SK-N-SH (cell line): Measurements from ENCODE around the gene ENOX1. TPM values are rescaled to one million over a fixed set of nuclear protein-coding genes. Genes with fewer than 3 reads are reported as not detected.

Experiments
- CTCF ChIA-PET: fragments of 300-600, 350-600 bp; formaldehyde crosslinking; extraction: SDS; loops from one replicate; lab custom pipeline; 2021; lab: Yijun Ruan, JAX
- POLR2A ChIA-PET: fragments of 350-600 bp; sonication (Branson Sonifier 250); formaldehyde crosslinking; extraction: SDS; loops from one replicate; lab custom pipeline; 2020; ENCODE audit warnings: antibody characterized with exemption, inconsistent platforms; lab: Yijun Ruan, JAX
- DNase-seq: peaks from one replicate; pipeline ENCODE4 v3.0.0; 2012
- H2AFZ ChIP-seq: fragments of 200-600 bp; sonication (generic); 2 replicates; pipeline ENCODE4 v1.8.1; 2016; ENCODE audit warnings: antibody characterized with exemption, mild to moderate bottlenecking, low read depth
- H3F3A ChIP-seq: fragments of 200-600 bp; sonication (generic); replicated peaks from 2 replicates; pipeline ENCODE3; 2016; ENCODE audit warnings: antibody characterized with exemption, mild to moderate bottlenecking; ENCODE audit not compliant: insufficient read depth
- H3K27ac ChIP-seq, 2 experiments: fragments of 200-500 bp in 1 of 2; fragments of 200-600 bp in 1 of 2; sonication (Bioruptor generic) in 1 of 2; sonication (generic), shearing (Covaris generic) in 1 of 2; 2 replicates each; pipeline versions ENCODE4 v1.5.1 to v1.6.1; 2014 to 2016; ENCODE audit warnings: low read depth in 2 of 2, inconsistent platforms in 1 of 2, low read length in 1 of 2, mild to moderate bottlenecking in 1 of 2, mixed read lengths in 1 of 2
- H3K27me3 ChIP-seq: fragments of 200-600 bp; sonication (generic), shearing (Covaris generic); 2 replicates; pipeline ENCODE4 v1.6.1; 2016; ENCODE audit warnings: mixed run types; ENCODE audit not compliant: insufficient read depth
- H3K36me3 ChIP-seq, 2 experiments: fragments of 200-500 bp in 1 of 2; fragments of 200-600 bp in 1 of 2; sonication (Bioruptor generic) in 1 of 2; sonication (generic) in 1 of 2; replicated peaks in 1 of 2; 2 replicates each; pipeline versions ENCODE3 to v1.5.1; 2014 to 2016; ENCODE audit warnings: low read length in 1 of 2, mild to moderate bottlenecking in 1 of 2; ENCODE audit not compliant: insufficient read depth in 2 of 2, control insufficient read depth in 1 of 2
- H3K4me1 ChIP-seq, 2 experiments: fragments of 200-500 bp in 1 of 2; fragments of 200-600 bp in 1 of 2; sonication (Bioruptor generic) in 1 of 2; sonication (generic), shearing (Covaris generic) in 1 of 2; 2 replicates each; pipeline versions ENCODE4 v1.5.1 to v1.6.1; 2014 to 2016; ENCODE audit warnings: low read depth in 1 of 2, low read length in 1 of 2, mixed run types in 1 of 2; ENCODE audit not compliant: insufficient read depth in 2 of 2, control insufficient read depth in 1 of 2
- H3K4me2 ChIP-seq: fragments of 200-600 bp; sonication (generic), shearing (Covaris generic); 2 replicates; pipeline ENCODE4 v1.6.1; 2017; ENCODE audit warnings: mixed run types
- H3K4me3 ChIP-seq, 2 experiments: fragments of 200-500 bp in 1 of 2; fragments of 200-600 bp in 1 of 2; sonication (Bioruptor generic) in 1 of 2; sonication (generic), shearing (Covaris generic) in 1 of 2; 2 replicates each; pipeline versions ENCODE4 v1.5.1 to v1.8.1; 2014 to 2016; ENCODE audit warnings: low read depth in 2 of 2, inconsistent platforms in 1 of 2, low read length in 1 of 2, mild to moderate bottlenecking in 1 of 2, mixed read lengths in 1 of 2, moderate library complexity in 1 of 2
- H3K79me2 ChIP-seq: fragments of 200-600 bp; sonication (generic); 2 replicates; pipeline ENCODE4 v1.8.1; 2017; ENCODE audit warnings: mild to moderate bottlenecking; ENCODE audit not compliant: insufficient read depth
- H3K9ac ChIP-seq: fragments of 200-600 bp; sonication (generic); 2 replicates; pipeline ENCODE4 v1.6.1; 2017; ENCODE audit warnings: mixed run types
- H3K9me2 ChIP-seq: fragments of 200-600 bp; sonication (generic); 2 replicates; pipeline ENCODE4 v1.6.1; 2017; ENCODE audit warnings: mixed run types
- H3K9me3 ChIP-seq: fragments of 200-600 bp; sonication (generic); 2 replicates; pipeline ENCODE4 v1.6.1; 2017; ENCODE audit warnings: mixed run types, mild to moderate bottlenecking, moderate library complexity
- H4K20me1 ChIP-seq: fragments of 200-600 bp; sonication (generic); 2 replicates; pipeline ENCODE4 v1.6.1; 2017; ENCODE audit warnings: mild to moderate bottlenecking, mixed run types; ENCODE audit not compliant: insufficient read depth
- ELF1 ChIP-seq: IDR thresholded peaks from 2 replicates; pipeline ENCODE4 v1.4.0; 2012
- EP300 ChIP-seq, 2 experiments: IDR thresholded peaks; 2 replicates each; pipeline versions ENCODE4 v1.4.0 to v1.6.1; 2012; ENCODE audit warnings: borderline replicate concordance in 1 of 2, low read depth in 1 of 2, low read length in 1 of 2
- FOSL2 ChIP-seq: IDR thresholded peaks from 2 replicates; pipeline ENCODE4 v1.4.0; 2012; ENCODE audit warnings: low read depth, mild to moderate bottlenecking, moderate library complexity, borderline replicate concordance
- FOXJ3 ChIP-seq: sonication (generic); formaldehyde crosslinking; IDR thresholded peaks from 2 replicates; pipeline ENCODE4 v1.5.1; 2020; ENCODE audit warnings: mild to moderate bottlenecking, missing genetic modification reagents
- FOXM1 ChIP-seq: IDR thresholded peaks from 2 replicates; pipeline ENCODE4 v1.4.0; 2012; ENCODE audit warnings: low read depth, mild to moderate bottlenecking
- GABPA ChIP-seq: IDR thresholded peaks from 2 replicates; pipeline ENCODE4 v1.4.0; 2012; ENCODE audit warnings: low read depth, mild to moderate bottlenecking
- NRF1 ChIP-seq: IDR thresholded peaks from 2 replicates; pipeline ENCODE4 v1.6.1; 2012; ENCODE audit warnings: low read depth, mild to moderate bottlenecking, low read length
- PBX3 ChIP-seq: IDR thresholded peaks from 2 replicates; pipeline ENCODE4; 2012
- POLR2AphosphoS5 ChIP-seq: IDR thresholded peaks from 2 replicates; pipeline ENCODE4 v1.6.1; 2012; ENCODE audit warnings: low read depth, low read length
- RAD21 ChIP-seq: IDR thresholded peaks from 2 replicates; pipeline ENCODE4 v1.6.1; 2012; ENCODE audit warnings: mild to moderate bottlenecking, low read length
- RCOR1 ChIP-seq: fragments of 150-350 bp; IDR thresholded peaks from 2 replicates; pipeline ENCODE4 v1.6.1; 2017; ENCODE audit warnings: antibody characterized with exemption, low read length
- REST ChIP-seq: IDR thresholded peaks from 2 replicates; pipeline ENCODE4 v1.6.1; 2012; ENCODE audit warnings: mild to moderate bottlenecking, low read depth, low read length, moderate library complexity
- RXRA ChIP-seq: IDR thresholded peaks from 2 replicates; pipeline ENCODE4 v1.4.0; 2012; ENCODE audit warnings: low read depth, mild to moderate bottlenecking, borderline replicate concordance
- SMC3 ChIP-seq: IDR thresholded peaks from 2 replicates; pipeline ENCODE4 v1.6.1; 2012; ENCODE audit warnings: low read depth, low read length, improper control_type of control experiment
- TAF1 ChIP-seq: IDR thresholded peaks from 2 replicates; pipeline ENCODE4 v1.6.1; 2012; ENCODE audit warnings: low read depth, mild to moderate bottlenecking, low read length, moderate library complexity, borderline replicate concordance
- TCF12 ChIP-seq: IDR thresholded peaks from 2 replicates; pipeline ENCODE4 v1.4.0; 2012
- YY1 ChIP-seq: IDR thresholded peaks from 2 replicates; pipeline ENCODE4 v1.4.0; 2012; ENCODE audit warnings: low read depth, mild to moderate bottlenecking
- ZBTB33 ChIP-seq: IDR thresholded peaks from 2 replicates; pipeline ENCODE4 v1.4.0; 2012; ENCODE audit warnings: low read depth, borderline replicate concordance
- WGBS: methylation state at CpG from one replicate; pipeline ENCODE4 v1.1.6; 2017; ENCODE audit warnings: low lambda C conversion rate; 5-methylcytosine and 5-hydroxymethylcytosine counted together
- polyA plus RNA-seq, 3 experiments: library from polyadenylated mRNA; depleted of rRNA; stranded (reverse); fragments of >200 nt; gene quantifications; 2 replicates each; pipeline ENCODE4 v1.2.3, GENCODE V29; 2012

The ENOX1 gene
- polyA plus RNA-seq, 1 of the 3 experiments (the other 2 are of a cell fraction) = 5.8 TPM

- H3K27ac ChIP-seq = no peak overlapping the region
- H2AFZ ChIP-seq = no peak overlapping the region
- no peak for DNase-seq
- peaks cover 0 to 8% of the 10 kb centered on the region in 2 experiments; a peak in 2 of 4 replicates for H3K4me1 ChIP-seq
- 92% methylated on average over 2 of the region's 2 CpGs for WGBS
- H3K4me2 ChIP-seq = no peak overlapping the region
- H3K9ac ChIP-seq = no peak overlapping the region
- no peaks in the 10 kb centered on the region for H3K9me2 ChIP-seq
- no peaks in the 10 kb centered on the region for H3K27me3 ChIP-seq
- ChIA-PET CTCF (interaction anchor here (1.2 to 1.3 kb wide), 3 partner anchors 16 to 129 kb away, joined by 3 to 4 read pairs (median 3); no protein-coding TSS in a partner anchor), POLR2A (no interaction called here)
- no peaks in the 10 kb centered on the region for H3F3A ChIP-seq
- H3K36me3 ChIP-seq = no peaks in the 10 kb centered on the region
- no peaks in the 10 kb centered on the region for H4K20me1 ChIP-seq
- no peak overlapping the region for H3K4me3 ChIP-seq
- H3K79me2 ChIP-seq = 0 out of 2 replicates have a peak, but pooled peaks cover 4% of the 10 kb centered on the region
- no peaks in the 10 kb centered on the region for H3K9me3 ChIP-seq
- TF ChIP-seq TAF1 = no peak
- no peak for TF ChIP-seq PBX3
- TF ChIP-seq TCF12 = no peak
- no peak for TF ChIP-seq RAD21
- TF ChIP-seq RCOR1 = no peak
- TF ChIP-seq FOSL2 = no peak
- TF ChIP-seq POLR2AphosphoS5 = no peak
- TF ChIP-seq NRF1 = no peak
- TF ChIP-seq EP300 (IDR thresholded peaks at IDR 0.05; ENCODE audit: borderline replicate concordance in 1 of 2, low read depth in 1 of 2, low read length in 1 of 2) = no peak
- TF ChIP-seq FOXJ3 (CRISPR knock-in tag) = no peak
- no peak for TF ChIP-seq ZBTB33
- no peak for TF ChIP-seq REST
- no peak for TF ChIP-seq YY1
- TF ChIP-seq FOXM1 = no peak
- no peak for TF ChIP-seq GABPA
- TF ChIP-seq SMC3 = no peak
- TF ChIP-seq ELF1 = no peak
- no peak for TF ChIP-seq RXRA
These were observed 13.2 kb downstream of the ENOX1 start for GRCh38 chr13:43773602-43774001.
